Kidney (tissue), 14 donors: Measurements from ENCODE around the gene ZNF683. TPM values are rescaled to one million over a fixed set of nuclear protein-coding genes. Genes with fewer than 3 reads are reported as not detected.
A peak's percentile ranks its signal among the peaks of the same experiment; 100 is the strongest.

Source experiments
- DNase-seq, 5 donors: peaks; one replicate each; pipeline ENCODE4 v3.0.0-alpha.2; 2013 to 2020
- FAIRE-seq: peaks from 2 replicates; lab custom pipeline; 2012; peaks lifted over from hg19 to GRCh38; lab: Jason Lieb, UNC
- H3K27ac ChIP-seq, 2 donors: one replicate each; pipeline ENCODE4 v1.7.0; 2013; ENCODE audit warnings: low read depth in 2 of 2, low read length in 2 of 2, inconsistent platforms in 1 of 2
- H3K27me3 ChIP-seq: one replicate; pipeline ENCODE4 v1.7.1; 2013; ENCODE audit warnings: low read length, inconsistent platforms; ENCODE audit not compliant: control insufficient read depth, insufficient read depth
- H3K36me3 ChIP-seq, 3 donors: one replicate each; pipeline versions ENCODE4 v1.7.0 to v1.7.1; 2013; ENCODE audit warnings: low read length in 3 of 3, control low read depth in 1 of 3, inconsistent platforms in 1 of 3; ENCODE audit not compliant: insufficient read depth in 3 of 3, control insufficient read depth in 2 of 3
- H3K4me1 ChIP-seq, 3 donors: one replicate each; pipeline versions ENCODE4 v1.7.0 to v1.7.1; 2013; ENCODE audit warnings: low read length in 3 of 3, inconsistent platforms in 1 of 3, low read depth in 1 of 3; ENCODE audit not compliant: control insufficient read depth in 2 of 3, insufficient read depth in 2 of 3
- H3K4me3 ChIP-seq, 3 donors: one replicate each; pipeline versions ENCODE4 v1.7.0 to v1.8.1; 2013; ENCODE audit warnings: low read length in 3 of 3, control low read depth in 1 of 3, inconsistent platforms in 1 of 3
- H3K9ac ChIP-seq, 3 donors: one replicate each; pipeline versions ENCODE4 v1.7.0 to v1.7.1; 2013; ENCODE audit warnings: low read length in 3 of 3, control low read depth in 1 of 3, inconsistent platforms in 1 of 3
- H3K9me3 ChIP-seq, 3 donors: one replicate each; pipeline versions ENCODE4 v1.7.0 to v1.7.1; 2013; ENCODE audit warnings: low read length in 3 of 3, control low read depth in 1 of 3, inconsistent platforms in 1 of 3; ENCODE audit not compliant: control insufficient read depth in 2 of 3, insufficient read depth in 1 of 3
- CTCF ChIP-seq: IDR thresholded peaks from 3 replicates; pipeline ENCODE4 v1.5.1; 2012; ENCODE audit warnings: mild to moderate bottlenecking, moderate library complexity, borderline replicate concordance; ENCODE audit not compliant: insufficient read depth; ENCODE audit errors: extremely low read depth
- intact Hi-C: fragments of 100-400 bp; cut with DNase I; formaldehyde crosslinking; loops from one replicate; pipeline ENCODE4 v1.11.1; 2022
- polyA plus RNA-seq: library from polyadenylated mRNA; stranded (reverse); fragments of 350-450 nt; fragmentation: Illumina TruSeq; extraction: RNeasy Lipid Tissue Mini Kit (QIAGEN cat#74804); gene quantifications from one replicate; pipeline ENCODE4 v1.2.3, GENCODE V29; 2014; ENCODE audit warnings: low read depth, low replicate concordance; ENCODE audit not compliant: insufficient read depth
- total RNA-seq: library from RNA; stranded (reverse); fragmentation: NEBNext Ultra II Directional; extraction: Animal tissue kit (Norgen Biotek cat#: 25700); gene quantifications from one replicate; pipeline ENCODE4 v1.2.1, GENCODE V29; 2021
- donor health status: control.
- donor health status: control.
- donor health status: control.
- donor health status: control.
- donor health status: control.
- donor health status: DM: yes; HTN: yes; CAD: no.
- donor health status: Normal renal cell carcinoma (clear cell type).

The ZNF683 gene
- total and polyA plus RNA-seq, 2 donors from 2014 or later: 0.25 TPM; not detected in 1

GRCh38 chr1:26328597-26328996, 44.0 kb downstream of the ZNF683 start:
- Histone ChIP-seq H3K36me3 (no peaks in the 10 kb centered on the region), H3K27ac (no peak overlapping the region), H3K9me3 (no peaks in the 10 kb centered on the region), H3K9ac (no peak overlapping the region), H3K4me1 (no peaks in the 10 kb centered on the region), H3K27me3 (no peaks in the 10 kb centered on the region), H3K4me3 (no peak overlapping the region)
- no peak for FAIRE-seq
- peak in 1 of 5 donors; percentile 20 for DNase-seq
- TF ChIP-seq CTCF: no peak
- intact Hi-C loops: no loop called here

GRCh38 chr1:26327956-26328362, 44.6 kb downstream of the ZNF683 start:
- Histone ChIP-seq H3K4me3 (no peak overlapping the region), H3K27me3 (no peaks in the 10 kb centered on the region), H3K4me1 (no peaks in the 10 kb centered on the region), H3K9me3 (no peaks in the 10 kb centered on the region), H3K27ac (no peak overlapping the region), H3K36me3 (no peaks in the 10 kb centered on the region), H3K9ac (no peak overlapping the region)
- no peak for TF ChIP-seq CTCF
- DNase-seq (peak in 1 of 5 donors; percentile 57), FAIRE-seq (no peak)
- intact Hi-C loops: no loop called here

- peaks cover 0 to 3% (median 3%) of the 10 kb centered on the region in 3 donors for H3K4me1 ChIP-seq
- H3K4me3 ChIP-seq: no peak overlapping the region
- intact Hi-C loops: loop anchor here (5.0 kb wide), 1 partner anchor 52 kb away; no protein-coding TSS in a partner anchor
- no peaks in the 10 kb centered on the region for H3K9me3 ChIP-seq
- no peaks in the 10 kb centered on the region for H3K36me3 ChIP-seq
- no peak overlapping the region for H3K9ac ChIP-seq
- no peaks in the 10 kb centered on the region for H3K27me3 ChIP-seq
- DNase-seq: no peak
- H3K27ac ChIP-seq: no peak overlapping the region
- FAIRE-seq: no peak
- no peak for TF ChIP-seq CTCF
Observed at GRCh38 chr1:26324550-26324949, 48.0 kb downstream of the ZNF683 start.

- Histone ChIP-seq H3K36me3 (no peaks in the 10 kb centered on the region), H3K27me3 (no peaks in the 10 kb centered on the region), H3K9me3 (no peaks in the 10 kb centered on the region), H3K9ac (no peak overlapping the region), H3K4me3 (no peak overlapping the region), H3K27ac (no peak overlapping the region), H3K4me1 (peaks cover 0 to 3% (median 3%) of the 10 kb centered on the region in 3 donors)
- DNase-seq (no peak), FAIRE-seq (no peak)
- intact Hi-C loops: loop anchor here (5.0 kb wide), 1 partner anchor 51 kb away; no protein-coding TSS in a partner anchor
- no peak for TF ChIP-seq CTCF
Observed at GRCh38 chr1:26323382-26323781, 49.2 kb downstream of the ZNF683 start.
